AG10803 (cell line): Measurements from ENCODE around the gene CHTOP.

Experiments
- DNase-seq: peaks from one replicate; pipeline ENCODE4 v3.0.0; 2010; ENCODE audit warnings: low read depth
- H3K4me3 ChIP-seq: 2 replicates; pipeline ENCODE4 v1.5.1; 2011; ENCODE audit warnings: mild to moderate bottlenecking, low read length, control low read depth
- TF ChIP-seq, protein P1 (sequence below): conservative IDR thresholded peaks from 2 replicates; pipeline ENCODE4 v1.5.1; 2011; ENCODE audit warnings: mild to moderate bottlenecking, low read length, control low read depth, inconsistent platforms

The CHTOP gene

DNA sequence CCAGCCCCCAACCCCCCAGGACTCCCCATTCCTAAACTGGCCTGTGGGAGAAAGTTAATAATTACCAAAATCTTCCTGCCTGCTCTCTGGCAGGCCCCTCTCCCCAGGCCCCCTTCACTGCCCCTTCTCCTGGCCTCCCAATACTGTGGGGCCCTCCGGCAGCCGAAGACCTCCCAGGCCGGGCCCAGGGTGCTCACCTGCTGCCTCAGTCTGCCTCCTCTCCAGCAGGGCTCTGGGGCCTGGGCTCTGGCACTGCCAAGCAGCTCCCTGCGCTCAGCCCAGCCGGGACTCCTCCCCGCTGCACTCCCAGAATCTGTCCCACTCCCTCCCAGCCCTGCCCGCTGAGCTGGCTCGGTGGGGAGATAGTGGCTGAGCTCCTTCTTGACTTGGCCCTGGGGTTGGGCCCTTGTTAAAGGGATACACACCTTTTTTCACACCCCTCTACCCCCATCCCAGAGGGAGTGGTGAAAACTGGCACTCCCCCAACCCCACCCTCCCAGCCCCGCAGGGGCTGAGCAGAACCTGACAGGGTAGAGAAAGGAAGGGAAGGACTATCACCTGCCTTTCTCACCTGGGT is 21.0 kb upstream of the CHTOP start, which contains the start of gene S100A16:
S100A16 (minus strand) TSS at position 383 of the 577 bp plus-strand sequence. CDS start 4,986 bp downstream, outside the sequence.
- TF ChIP-seq, protein P1, sequence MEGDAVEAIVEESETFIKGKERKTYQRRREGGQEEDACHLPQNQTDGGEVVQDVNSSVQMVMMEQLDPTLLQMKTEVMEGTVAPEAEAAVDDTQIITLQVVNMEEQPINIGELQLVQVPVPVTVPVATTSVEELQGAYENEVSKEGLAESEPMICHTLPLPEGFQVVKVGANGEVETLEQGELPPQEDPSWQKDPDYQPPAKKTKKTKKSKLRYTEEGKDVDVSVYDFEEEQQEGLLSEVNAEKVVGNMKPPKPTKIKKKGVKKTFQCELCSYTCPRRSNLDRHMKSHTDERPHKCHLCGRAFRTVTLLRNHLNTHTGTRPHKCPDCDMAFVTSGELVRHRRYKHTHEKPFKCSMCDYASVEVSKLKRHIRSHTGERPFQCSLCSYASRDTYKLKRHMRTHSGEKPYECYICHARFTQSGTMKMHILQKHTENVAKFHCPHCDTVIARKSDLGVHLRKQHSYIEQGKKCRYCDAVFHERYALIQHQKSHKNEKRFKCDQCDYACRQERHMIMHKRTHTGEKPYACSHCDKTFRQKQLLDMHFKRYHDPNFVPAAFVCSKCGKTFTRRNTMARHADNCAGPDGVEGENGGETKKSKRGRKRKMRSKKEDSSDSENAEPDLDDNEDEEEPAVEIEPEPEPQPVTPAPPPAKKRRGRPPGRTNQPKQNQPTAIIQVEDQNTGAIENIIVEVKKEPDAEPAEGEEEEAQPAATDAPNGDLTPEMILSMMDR, result no peak
- H3K4me3 ChIP-seq, result peak within 1 kb of the TSS; percentile 95
- DNase-seq, result peak; percentile 73

DNA sequence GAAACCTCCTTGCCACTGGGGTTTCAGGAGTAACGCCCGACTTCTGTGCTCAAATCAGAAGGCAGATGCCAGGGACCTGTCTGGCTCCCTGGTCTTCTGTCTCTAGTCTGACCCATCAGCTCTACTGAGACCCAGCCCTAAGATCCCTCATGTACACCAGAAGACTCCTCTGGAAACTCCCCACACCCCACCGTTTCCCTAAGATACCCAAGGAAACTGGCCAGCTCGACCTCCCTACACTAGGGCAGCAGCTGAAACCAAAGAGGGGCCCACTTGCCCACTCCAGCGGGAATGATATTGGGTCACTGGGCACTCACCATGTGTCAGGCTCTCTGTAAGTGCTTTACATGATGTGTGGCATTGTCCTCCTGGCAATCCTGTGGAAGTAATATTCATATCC is 20.5 kb upstream of the CHTOP start:
- peak overlapping the region; percentile 95 for H3K4me3 ChIP-seq
- TF ChIP-seq, protein P1, result no peak
- no peak for DNase-seq

DNA sequence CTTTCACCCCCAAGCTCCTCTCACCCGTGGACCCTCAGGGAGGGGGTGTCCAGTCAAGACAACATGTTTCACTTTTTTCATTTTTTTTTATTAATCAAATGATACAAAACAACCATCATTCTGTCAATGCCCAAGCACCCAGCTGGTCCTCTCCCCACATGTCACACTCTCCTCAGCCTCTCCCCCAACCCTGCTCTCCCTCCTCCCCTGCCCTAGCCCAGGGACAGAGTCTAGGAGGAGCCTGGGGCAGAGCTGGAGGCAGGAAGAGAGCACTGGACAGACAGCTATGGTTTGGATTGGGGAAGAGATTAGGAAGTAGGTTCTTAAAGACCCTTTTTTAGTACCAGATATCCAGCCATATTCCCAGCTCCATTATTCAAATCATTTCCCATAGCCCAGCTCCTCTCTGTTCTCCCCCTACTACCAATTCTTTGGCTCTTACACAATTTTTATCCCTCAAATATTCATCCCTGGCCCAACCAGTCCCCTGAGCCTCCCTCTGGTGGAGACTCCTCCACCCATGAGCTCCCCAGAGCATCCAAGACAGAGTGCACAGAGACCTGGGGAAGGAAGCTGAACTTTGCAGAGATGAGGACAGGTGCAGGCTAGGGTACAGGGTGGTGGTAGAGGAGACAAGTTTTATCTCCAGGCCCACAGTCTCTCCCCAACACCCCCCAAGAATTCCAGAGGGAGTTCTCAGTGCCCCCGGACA is 19.5 kb upstream of the CHTOP start:
- no peak overlapping the region for H3K4me3 ChIP-seq
- TF ChIP-seq, protein P1, result peak; percentile 38
- no peak for DNase-seq

DNA sequence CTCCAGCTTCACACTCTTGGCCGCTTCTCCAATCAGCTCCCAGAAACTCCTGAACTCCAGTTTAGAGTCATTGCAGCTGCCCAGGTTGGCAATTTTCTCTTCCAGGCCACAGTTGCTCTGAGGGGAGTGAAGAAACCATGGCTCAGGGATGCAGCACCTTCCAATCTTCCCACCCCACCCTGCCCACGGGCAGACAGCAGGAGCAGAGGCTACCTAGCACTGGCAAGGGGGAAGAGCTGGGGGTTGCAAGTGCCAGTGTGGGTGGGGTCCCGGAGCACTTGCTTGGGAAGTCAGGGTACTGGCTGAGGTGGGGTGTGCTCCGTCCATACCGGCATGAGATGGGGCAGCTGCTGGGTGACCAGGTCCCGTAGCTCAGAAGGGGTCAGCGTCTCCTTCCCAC is 19.0 kb upstream of the CHTOP start:
- H3K4me3 ChIP-seq, result no peak overlapping the region
- TF ChIP-seq, protein P1, result no peak
- DNase-seq, result no peak

DNA sequence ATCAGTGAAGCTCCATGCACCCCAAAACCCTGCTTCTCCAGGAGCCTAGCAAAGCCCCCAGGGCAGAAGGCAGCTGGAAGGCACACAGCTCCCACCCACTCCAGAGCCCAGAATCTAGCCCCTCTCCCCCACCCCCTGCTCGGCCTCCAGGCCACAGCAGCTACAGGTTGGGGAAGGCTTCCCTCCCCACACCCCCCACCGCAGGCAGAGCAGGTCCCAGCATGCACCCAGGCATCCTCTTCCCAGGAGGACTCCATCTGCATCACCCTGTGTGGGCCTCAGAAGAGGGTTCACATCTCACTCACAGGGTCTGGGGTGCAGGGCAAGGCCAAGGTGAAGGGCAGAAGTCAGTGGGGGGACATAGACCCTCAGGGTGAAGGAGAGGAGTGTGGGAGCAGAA is 18.5 kb upstream of the CHTOP start:
- TF ChIP-seq, protein P1, result no peak
- no peak for DNase-seq
- H3K4me3 ChIP-seq, result no peak overlapping the region

DNA sequence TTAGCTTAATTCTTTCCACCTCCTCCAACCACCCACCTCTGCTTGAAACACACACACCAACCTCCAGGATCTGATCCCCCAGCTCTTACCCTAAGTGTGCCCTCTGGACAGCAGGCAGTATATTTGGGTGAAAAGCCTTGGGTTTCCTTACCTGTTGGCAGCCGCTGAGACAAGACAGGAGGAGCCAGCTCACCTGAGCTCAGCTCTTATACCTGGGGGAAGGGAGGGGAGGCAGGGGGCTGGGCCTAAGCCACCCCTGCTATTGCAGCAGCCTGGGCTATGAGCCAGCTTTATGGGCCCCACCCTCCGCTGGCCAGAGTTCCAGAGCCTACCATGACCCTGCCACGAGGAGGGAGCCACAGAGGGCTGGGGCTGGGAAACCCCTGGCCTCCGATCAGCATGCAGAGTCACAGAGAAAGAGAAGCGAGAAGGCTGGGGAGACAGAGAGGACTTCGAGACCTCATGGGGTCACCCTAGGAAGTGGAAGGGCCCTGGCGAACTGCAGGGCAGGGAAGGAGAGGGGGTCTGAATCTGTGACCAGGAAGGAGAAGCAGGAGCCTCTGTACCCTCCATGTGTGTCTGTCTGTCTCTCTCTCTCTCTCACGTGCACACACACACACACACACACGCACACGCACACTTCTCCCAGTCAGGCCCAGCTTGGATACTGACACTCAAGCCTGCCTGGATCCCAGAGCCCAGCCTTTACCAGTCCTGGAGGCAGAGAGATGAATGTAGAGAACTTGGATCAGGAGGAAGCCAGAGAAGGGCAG is 17.5 kb upstream of the CHTOP start, which contains the start of gene S100A14:
S100A14 (minus strand) TSS at position 182 of the 773 bp plus-strand sequence. CDS start 467 bp downstream, outside the sequence.
- no peak within 1 kb of the TSS for H3K4me3 ChIP-seq
- TF ChIP-seq, protein P1, result no peak
- no peak for DNase-seq
